OCI-LY7 (cell line): Measurements from ENCODE around the gene PPP2R2B.

Experiments
- EZH2phosphoT487 ChIP-seq: fragments of 200-600 bp; sonication (generic); IDR thresholded peaks from 2 replicates; pipeline ENCODE4 v1.6.1; 2018; ENCODE audit warnings: low read depth, borderline replicate concordance, mild to moderate bottlenecking, mixed run types, antibody characterized with exemption, low read length, moderate library complexity, mixed read lengths
- TF ChIP-seq, protein P1 (sequence below): fragments of 200-600 bp; sonication (generic); conservative IDR thresholded peaks from 2 replicates; pipeline ENCODE4 v1.5.1; 2014; ENCODE audit warnings: mild to moderate bottlenecking, antibody characterized with exemption, low read length, moderate library complexity, mixed read lengths

DNA sequence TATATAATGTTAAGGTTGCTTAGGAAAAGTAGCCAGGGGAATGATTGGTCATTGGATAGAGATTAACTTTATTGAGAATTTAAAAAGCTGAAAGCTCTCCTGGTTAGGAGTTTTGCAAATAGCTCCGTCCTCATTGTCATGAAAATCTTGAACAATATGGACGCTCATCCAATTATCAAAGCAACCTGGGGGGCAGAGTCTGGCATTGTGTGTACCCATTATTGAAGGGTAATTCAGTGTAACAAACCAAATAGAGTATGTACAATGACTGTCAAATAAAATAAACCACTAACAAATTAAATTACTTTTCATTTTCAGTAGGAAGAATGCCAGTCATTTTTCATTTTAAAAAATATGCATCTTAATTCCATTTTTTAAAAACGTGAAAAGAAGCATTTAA is 218.6 kb downstream of the PPP2R2B start:
- TF ChIP-seq, protein P1, sequence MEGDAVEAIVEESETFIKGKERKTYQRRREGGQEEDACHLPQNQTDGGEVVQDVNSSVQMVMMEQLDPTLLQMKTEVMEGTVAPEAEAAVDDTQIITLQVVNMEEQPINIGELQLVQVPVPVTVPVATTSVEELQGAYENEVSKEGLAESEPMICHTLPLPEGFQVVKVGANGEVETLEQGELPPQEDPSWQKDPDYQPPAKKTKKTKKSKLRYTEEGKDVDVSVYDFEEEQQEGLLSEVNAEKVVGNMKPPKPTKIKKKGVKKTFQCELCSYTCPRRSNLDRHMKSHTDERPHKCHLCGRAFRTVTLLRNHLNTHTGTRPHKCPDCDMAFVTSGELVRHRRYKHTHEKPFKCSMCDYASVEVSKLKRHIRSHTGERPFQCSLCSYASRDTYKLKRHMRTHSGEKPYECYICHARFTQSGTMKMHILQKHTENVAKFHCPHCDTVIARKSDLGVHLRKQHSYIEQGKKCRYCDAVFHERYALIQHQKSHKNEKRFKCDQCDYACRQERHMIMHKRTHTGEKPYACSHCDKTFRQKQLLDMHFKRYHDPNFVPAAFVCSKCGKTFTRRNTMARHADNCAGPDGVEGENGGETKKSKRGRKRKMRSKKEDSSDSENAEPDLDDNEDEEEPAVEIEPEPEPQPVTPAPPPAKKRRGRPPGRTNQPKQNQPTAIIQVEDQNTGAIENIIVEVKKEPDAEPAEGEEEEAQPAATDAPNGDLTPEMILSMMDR = no peak
- TF ChIP-seq EZH2phosphoT487 = no peak
